Endothelial cell (in vitro differentiated cells): ENCODE data around the gene LCP2. TPM values are rescaled to one million over a fixed set of nuclear protein-coding genes. Genes with fewer than 3 reads are reported as not detected.

Source experiments
- DNase-seq: peaks from one replicate; pipeline ENCODE4 v3.0.0; 2021; ENCODE audit warnings: low spot score
- H3K27ac Mint-ChIP-seq: one replicate; pipeline ENCODE4 v1.8.0; 2021; ENCODE audit warnings: mixed read lengths, inconsistent platforms; ENCODE audit not compliant: unreplicated experiment
- H3K27me3 Mint-ChIP-seq: one replicate; pipeline ENCODE4 v1.8.0; 2021; ENCODE audit warnings: mild to moderate bottlenecking, moderate library complexity, mixed read lengths, inconsistent platforms; ENCODE audit not compliant: unreplicated experiment
- H3K36me3 Mint-ChIP-seq: one replicate; pipeline ENCODE4 v1.8.0; 2021; ENCODE audit warnings: mild to moderate bottlenecking, low read depth, mixed read lengths, inconsistent platforms; ENCODE audit not compliant: unreplicated experiment
- H3K4me1 Mint-ChIP-seq: one replicate; pipeline ENCODE4 v1.8.0; 2021; ENCODE audit warnings: mild to moderate bottlenecking, mixed read lengths, inconsistent platforms; ENCODE audit not compliant: unreplicated experiment
- H3K4me3 Mint-ChIP-seq: one replicate; pipeline ENCODE4 v1.8.0; 2021; ENCODE audit warnings: mild to moderate bottlenecking, mixed read lengths, inconsistent platforms; ENCODE audit not compliant: unreplicated experiment
- H3K9me3 Mint-ChIP-seq: one replicate; pipeline ENCODE4 v1.8.0; 2021; ENCODE audit warnings: mixed read lengths, inconsistent platforms; ENCODE audit not compliant: unreplicated experiment
- CTCF ChIP-seq: fragments of 200-600 bp; sonication (generic); IDR thresholded peaks from one replicate; pipeline ENCODE4 v1.5.0; 2021; ENCODE audit warnings: antibody characterized with exemption; ENCODE audit not compliant: unreplicated experiment
- total RNA-seq: library from RNA; stranded (reverse); fragmentation: NEBNext Ultra II Directional; extraction: Animal tissue kit (Norgen Biotek cat#: 25700); gene quantifications from one replicate; pipeline ENCODE4 v1.2.1, GENCODE V29; 2021; ENCODE audit not compliant: unreplicated experiment

The LCP2 gene
- total RNA-seq, 1 donor from 2014 or later = 13.8 TPM

- no peak for DNase-seq
- Mint-ChIP-seq H3K4me3 (no peak overlapping the region), H3K36me3 (no peaks in the 10 kb centered on the region), H3K27me3 (no peaks in the 10 kb centered on the region), H3K9me3 (no peaks in the 10 kb centered on the region), H3K27ac (peak overlapping the region; percentile 16), H3K4me1 (peaks cover 42% of the 10 kb centered on the region)
- no peak for TF ChIP-seq CTCF
Observed at GRCh38 chr5:170221327-170221741, 76.2 kb downstream of the LCP2 start.

GRCh38 chr5:170220191-170220590 lies 77.4 kb downstream of the LCP2 start:
- Mint-ChIP-seq H3K9me3 (no peaks in the 10 kb centered on the region), H3K27ac (no peak overlapping the region), H3K4me1 (peaks cover 42% of the 10 kb centered on the region), H3K36me3 (no peaks in the 10 kb centered on the region), H3K4me3 (no peak overlapping the region), H3K27me3 (no peaks in the 10 kb centered on the region)
- no peak for DNase-seq
- TF ChIP-seq CTCF = no peak

GRCh38 chr5:170219615-170220014 lies 78.0 kb downstream of the LCP2 start:
- Mint-ChIP-seq H3K27me3 (no peaks in the 10 kb centered on the region), H3K36me3 (no peaks in the 10 kb centered on the region), H3K4me1 (peaks cover 36% of the 10 kb centered on the region), H3K4me3 (no peak overlapping the region), H3K27ac (no peak overlapping the region), H3K9me3 (no peaks in the 10 kb centered on the region)
- no peak for DNase-seq
- TF ChIP-seq CTCF = no peak

- Mint-ChIP-seq H3K27ac (no peak overlapping the region), H3K36me3 (no peaks in the 10 kb centered on the region), H3K27me3 (no peaks in the 10 kb centered on the region), H3K4me1 (peaks cover 27% of the 10 kb centered on the region), H3K9me3 (no peaks in the 10 kb centered on the region), H3K4me3 (no peak overlapping the region)
- TF ChIP-seq CTCF = no peak
- DNase-seq = no peak
Observed at GRCh38 chr5:170218726-170219125, 78.9 kb downstream of the LCP2 start.

GRCh38 chr5:170217831-170218230 lies 79.7 kb downstream of the LCP2 start:
- Mint-ChIP-seq H3K4me3 (no peak overlapping the region), H3K9me3 (no peaks in the 10 kb centered on the region), H3K27me3 (peaks cover 1% of the 10 kb centered on the region), H3K27ac (no peak overlapping the region), H3K36me3 (no peaks in the 10 kb centered on the region), H3K4me1 (peaks cover 20% of the 10 kb centered on the region)
- TF ChIP-seq CTCF = no peak
- DNase-seq = no peak
